H9 (cell line): ENCODE results near the gene ACVR1B. TPM values are rescaled to one million over a fixed set of nuclear protein-coding genes. Genes with fewer than 3 reads are reported as not detected.

Source experiments
- DNase-seq: peaks from one replicate; pipeline ENCODE4 v3.0.0-alpha.2; 2017
- H2AFZ ChIP-seq: one replicate; pipeline ENCODE4 v1.6.1; 2013; ENCODE audit warnings: mild to moderate bottlenecking, low read length, control low read depth, moderate library complexity
- H2AK5ac ChIP-seq: 2 replicates; pipeline ENCODE4 v1.6.1; 2013; ENCODE audit warnings: low read length, control low read depth, mixed read lengths; ENCODE audit not compliant: insufficient read length
- H2BK120ac ChIP-seq: one replicate; pipeline ENCODE4 v1.6.1; 2013; ENCODE audit warnings: low read depth, mild to moderate bottlenecking, low read length, control low read depth, inconsistent platforms; ENCODE audit not compliant: poor library complexity, severe bottlenecking
- H2BK12ac ChIP-seq: 2 replicates; pipeline ENCODE4 v1.6.1; 2013; ENCODE audit warnings: low read length, control low read depth, mixed read lengths, low read depth; ENCODE audit not compliant: insufficient read length
- H2BK15ac ChIP-seq: 2 replicates; pipeline ENCODE4 v1.6.1; 2013; ENCODE audit warnings: low read depth, low read length, control low read depth
- H2BK20ac ChIP-seq: one replicate; pipeline ENCODE4 v1.6.1; 2013; ENCODE audit warnings: low read depth, mild to moderate bottlenecking, low read length, control low read depth, inconsistent platforms; ENCODE audit not compliant: poor library complexity, severe bottlenecking
- H2BK5ac ChIP-seq: 2 replicates; pipeline ENCODE4 v1.6.1; 2013; ENCODE audit warnings: low read length, control low read depth, mixed read lengths; ENCODE audit not compliant: insufficient read length
- H3K14ac ChIP-seq: 2 replicates; pipeline ENCODE4 v1.6.1; 2013; ENCODE audit warnings: low read length, control low read depth; ENCODE audit not compliant: insufficient read depth
- H3K18ac ChIP-seq: 2 replicates; pipeline ENCODE4 v1.6.1; 2013; ENCODE audit warnings: low read depth, mild to moderate bottlenecking, mixed read lengths, low read length, control low read depth; ENCODE audit not compliant: insufficient read length
- H3K23ac ChIP-seq: 2 replicates; pipeline ENCODE4 v1.6.1; 2013; ENCODE audit warnings: low read length, control low read depth, mixed read lengths, low read depth; ENCODE audit not compliant: insufficient read length
- H3K23me2 ChIP-seq: 2 replicates; pipeline ENCODE4 v1.6.1; 2013; ENCODE audit warnings: low read depth, mild to moderate bottlenecking, mixed read lengths, low read length, control low read depth; ENCODE audit not compliant: insufficient read length, poor library complexity, severe bottlenecking
- H3K27ac ChIP-seq: 2 replicates; pipeline ENCODE4 v1.5.1; 2013; ENCODE audit warnings: low read length, control low read depth, mixed read lengths, low read depth; ENCODE audit not compliant: insufficient read length
- H3K27me3 ChIP-seq: 2 replicates; pipeline ENCODE4 v1.6.1; 2013; ENCODE audit warnings: low read length, control low read depth, inconsistent platforms; ENCODE audit not compliant: insufficient read depth
- H3K4ac ChIP-seq: 2 replicates; pipeline ENCODE4 v1.6.1; 2013; ENCODE audit warnings: low read depth, mild to moderate bottlenecking, control low read depth, inconsistent platforms, low read length, moderate library complexity
- H3K4me1 ChIP-seq: 2 replicates; pipeline ENCODE4 v1.6.1; 2013; ENCODE audit warnings: low read length, control low read depth, inconsistent platforms; ENCODE audit not compliant: insufficient read depth
- H3K4me2 ChIP-seq: 2 replicates; pipeline ENCODE4 v1.6.1; 2013; ENCODE audit warnings: low read length, control low read depth, mixed read lengths; ENCODE audit not compliant: insufficient read length, insufficient read depth
- H3K56ac ChIP-seq: 2 replicates; pipeline ENCODE4 v1.6.1; 2013; ENCODE audit warnings: low read depth, mild to moderate bottlenecking, mixed read lengths, low read length, control low read depth; ENCODE audit not compliant: insufficient read length
- H3K79me1 ChIP-seq: 2 replicates; pipeline ENCODE4 v1.6.1; 2013; ENCODE audit warnings: low read depth, mild to moderate bottlenecking, moderate library complexity, low read length, control low read depth, inconsistent platforms; ENCODE audit not compliant: insufficient read depth, poor library complexity, severe bottlenecking
- H3K79me2 ChIP-seq: 2 replicates; pipeline ENCODE4 v1.6.1; 2013; ENCODE audit warnings: low read length, control low read depth, inconsistent platforms; ENCODE audit not compliant: insufficient read depth
- H3K9ac ChIP-seq: 2 replicates; pipeline ENCODE4 v1.6.1; 2013; ENCODE audit warnings: low read length, control low read depth, mixed read lengths; ENCODE audit not compliant: insufficient read length; ENCODE audit errors: extremely low read depth
- H3K9me3 ChIP-seq: one replicate; pipeline ENCODE4 v1.6.1; 2013; ENCODE audit warnings: low read depth, low read length, inconsistent platforms; ENCODE audit not compliant: control insufficient read depth
- H3T11ph ChIP-seq: one replicate; pipeline ENCODE4 v1.6.1; 2013; ENCODE audit warnings: mild to moderate bottlenecking, low read length, control low read depth, inconsistent platforms
- H4K20me1 ChIP-seq: one replicate; pipeline ENCODE4 v1.6.1; 2013; ENCODE audit not compliant: control insufficient read depth, insufficient read length, insufficient read depth
- H4K5ac ChIP-seq: 2 replicates; pipeline ENCODE4 v1.6.1; 2013; ENCODE audit warnings: low read depth, mild to moderate bottlenecking, mixed read lengths, low read length, control low read depth; ENCODE audit not compliant: insufficient read length
- H4K8ac ChIP-seq: replicated peaks from 2 replicates; pipeline ENCODE4 v1.6.1; 2013; ENCODE audit warnings: low read length, control low read depth, mixed read lengths, low read depth; ENCODE audit not compliant: insufficient read length
- H4K91ac ChIP-seq: 2 replicates; pipeline ENCODE4 v1.6.1; 2013; ENCODE audit warnings: low read depth, mild to moderate bottlenecking, moderate library complexity, mixed read lengths, low read length, control low read depth; ENCODE audit not compliant: insufficient read length
- H3K27ac Mint-ChIP-seq, 3 experiments: 2 replicates in 2 of 3; 3 replicates in 1 of 3; pipeline ENCODE4 v1.8.0; 2020 to 2021; ENCODE audit warnings: mixed read lengths in 3 of 3, mild to moderate bottlenecking in 1 of 3, moderate library complexity in 1 of 3
- H3K27me3 Mint-ChIP-seq: 2 replicates; pipeline ENCODE4 v1.8.0; 2021; ENCODE audit warnings: low read depth, mild to moderate bottlenecking, moderate library complexity, mixed read lengths
- H3K36me3 Mint-ChIP-seq, 3 experiments: 2 replicates in 2 of 3; 3 replicates in 1 of 3; pipeline ENCODE4 v1.8.0; 2020 to 2021; ENCODE audit warnings: low read depth in 3 of 3, mixed read lengths in 3 of 3; ENCODE audit not compliant: insufficient read depth in 1 of 3
- H3K4me1 Mint-ChIP-seq, 2 experiments: 2 replicates each; pipeline ENCODE4 v1.8.0; 2020; ENCODE audit warnings: mixed read lengths in 2 of 2
- H3K4me3 Mint-ChIP-seq, 2 experiments: 2 replicates in 1 of 2; 3 replicates in 1 of 2; pipeline ENCODE4 v1.8.0; 2020 to 2021; ENCODE audit warnings: mild to moderate bottlenecking in 2 of 2, mixed read lengths in 2 of 2, moderate library complexity in 1 of 2
- H3K9me3 Mint-ChIP-seq, 2 experiments: 2 replicates in 1 of 2; 3 replicates in 1 of 2; pipeline ENCODE4 v1.8.0; 2020; ENCODE audit warnings: mild to moderate bottlenecking in 2 of 2, mixed read lengths in 2 of 2, moderate library complexity in 1 of 2
- CTCF ChIP-seq: fragments of 200-600 bp; sonication (generic); conservative IDR thresholded peaks from 3 replicates; pipeline ENCODE4 v1.8.0; 2021; ENCODE audit warnings: antibody characterized with exemption, mild to moderate bottlenecking
- WGBS: extraction: QIAGEN DNeasy Blood & Tissue Kit; methylation state at CpG from one replicate; pipeline ENCODE4 v1.1.7; 2013; ENCODE audit warnings: missing lambda C conversion rate, low lambda C conversion rate, mixed read lengths; ENCODE audit not compliant: insufficient read length; ENCODE audit errors: extremely low coverage; 5-methylcytosine and 5-hydroxymethylcytosine counted together
- total RNA-seq: library from RNA; stranded (reverse); gene quantifications from 2 replicates; pipeline ENCODE4 v1.2.1, GENCODE V29; 2021

Gene ACVR1B
- total RNA-seq, 1 experiment from 2014 or later, result 16.3 TPM

GRCh38 chr12:51971679-51972421 lies 20.4 kb downstream of the ACVR1B start:
- no peak overlapping the region for H3K9ac ChIP-seq
- no peak overlapping the region for H3K18ac ChIP-seq
- no peak overlapping the region for H3K4ac ChIP-seq
- no peak overlapping the region for H2AFZ ChIP-seq
- no peak overlapping the region for H3T11ph ChIP-seq
- peaks cover 7% of the 10 kb centered on the region; the same call in 1 of the 2 replicates for H3K4me1 ChIP-seq
- no peaks in the 10 kb centered on the region for H4K20me1 ChIP-seq
- H2AK5ac ChIP-seq, result no peak overlapping the region
- Mint-ChIP-seq H3K9me3 (no peaks in the 10 kb centered on the region), H3K27me3 (no peaks in the 10 kb centered on the region), H3K4me3 (no peak overlapping the region), H3K4me1 (peaks cover 28 to 42% of the 10 kb centered on the region in 2 experiments), H3K36me3 (peaks cover 16 to 20% (median 19%) of the 10 kb centered on the region in 3 experiments; a peak in 6 of 7 replicates), H3K27ac (no peak overlapping the region)
- no peaks in the 10 kb centered on the region for H3K27me3 ChIP-seq
- no peak overlapping the region for H3K4me2 ChIP-seq
- no peak overlapping the region for H3K23ac ChIP-seq
- H4K5ac ChIP-seq, result no peak overlapping the region
- H2BK5ac ChIP-seq, result no peak overlapping the region
- no peak overlapping the region for H2BK120ac ChIP-seq
- H4K91ac ChIP-seq, result no peak overlapping the region
- no peaks in the 10 kb centered on the region for H3K79me2 ChIP-seq
- H2BK20ac ChIP-seq, result no peak overlapping the region
- no peaks in the 10 kb centered on the region for H3K9me3 ChIP-seq
- H3K14ac ChIP-seq, result no peak overlapping the region
- no peak for DNase-seq
- no peak for TF ChIP-seq CTCF
- no peaks in the 10 kb centered on the region for H3K79me1 ChIP-seq
- no peak overlapping the region for H4K8ac ChIP-seq
- H2BK15ac ChIP-seq, result no peak overlapping the region
- no peaks in the 10 kb centered on the region for H3K23me2 ChIP-seq
- WGBS, result no CpG with 5 or more reads among the region's 4 CpGs
- no peak overlapping the region for H3K56ac ChIP-seq
- no peak overlapping the region for H3K27ac ChIP-seq
- H2BK12ac ChIP-seq, result no peak overlapping the region
